H1 (cell line): ENCODE measurements around the gene KLHL35. TPM values are rescaled to one million over a fixed set of nuclear protein-coding genes. Genes with fewer than 3 reads are reported as not detected.

Experiments
- CTCF ChIA-PET: fragments of 300-600 bp; sonication (Branson Sonifier 250); formaldehyde crosslinking; loops from one replicate; lab custom pipeline; 2021; ENCODE audit not compliant: partially characterized antibody; lab: Charles Lee
- POLR2A ChIA-PET: fragments of 300-600 bp; sonication (Branson Sonifier 250); formaldehyde crosslinking; loops from one replicate; lab custom pipeline; 2021; ENCODE audit warnings: inconsistent platforms; ENCODE audit not compliant: partially characterized antibody; lab: Charles Lee
- DNase-seq, 2 experiments: peaks; one replicate each; pipeline versions ENCODE4 v3.0.0 to v3.0.0-alpha.2; 2010 to 2022; ENCODE audit warnings: low spot score in 2 of 2, low read depth in 1 of 2, mixed read lengths in 1 of 2
- FAIRE-seq: peaks from 2 replicates; lab custom pipeline; 2011; peaks lifted over from hg19 to GRCh38; lab: Jason Lieb, UNC
- H2AFZ ChIP-seq: 2 replicates; pipeline ENCODE4 v1.8.1; 2012; ENCODE audit warnings: low read length, inconsistent platforms
- H2AK5ac ChIP-seq: 2 replicates; pipeline ENCODE4 v1.6.1; 2013; ENCODE audit warnings: low read depth, low read length
- H2BK120ac ChIP-seq: replicated peaks from 2 replicates; pipeline ENCODE3; 2013; ENCODE audit warnings: low read depth, low read length, inconsistent platforms
- H2BK12ac ChIP-seq: 2 replicates; pipeline ENCODE4 v1.6.1; 2013; ENCODE audit warnings: low read depth, low read length
- H2BK15ac ChIP-seq: 2 replicates; pipeline ENCODE4 v1.6.1; 2013; ENCODE audit warnings: low read length
- H2BK20ac ChIP-seq: 2 replicates; pipeline ENCODE4 v1.6.1; 2013; ENCODE audit warnings: low read length
- H2BK5ac ChIP-seq: 2 replicates; pipeline ENCODE4 v1.6.1; 2013; ENCODE audit warnings: low read depth, low read length
- H3K14ac ChIP-seq: 2 replicates; pipeline ENCODE4 v1.6.1; 2013; ENCODE audit warnings: inconsistent platforms; ENCODE audit not compliant: insufficient read length
- H3K18ac ChIP-seq: 2 replicates; pipeline ENCODE4 v1.6.1; 2013; ENCODE audit warnings: low read length; ENCODE audit errors: extremely low read depth
- H3K23ac ChIP-seq: 2 replicates; pipeline ENCODE4 v1.6.1; 2013; ENCODE audit warnings: inconsistent platforms; ENCODE audit not compliant: insufficient read length
- H3K23me2 ChIP-seq: 2 replicates; pipeline ENCODE4 v1.6.1; 2013; ENCODE audit warnings: low read depth, low read length
- H3K27ac ChIP-seq: 2 replicates; pipeline ENCODE4 v1.6.1; 2011; ENCODE audit warnings: low read depth, low read length, inconsistent platforms
- H3K27me3 ChIP-seq, 4 experiments: replicated peaks in 1 of 4; 1 replicate in 1 of 4; 2 replicates in 3 of 4; pipeline versions ENCODE4 v1.6.1 to v1.8.1; 2011 to 2013; ENCODE audit warnings: low read length in 3 of 4, mild to moderate bottlenecking in 3 of 4, inconsistent platforms in 2 of 4, mixed read lengths in 2 of 4, moderate library complexity in 1 of 4; ENCODE audit not compliant: control insufficient read depth in 3 of 4, insufficient read depth in 3 of 4; ENCODE audit errors: extremely low read depth in 1 of 4
- H3K36me3 ChIP-seq, 4 experiments: 2 replicates each; pipeline versions ENCODE4 v1.6.1 to v1.8.1; 2011 to 2013; ENCODE audit warnings: mild to moderate bottlenecking in 4 of 4, low read length in 3 of 4, moderate library complexity in 2 of 4, control low read depth in 1 of 4, inconsistent platforms in 1 of 4; ENCODE audit not compliant: insufficient read depth in 4 of 4, control insufficient read depth in 2 of 4
- H3K4ac ChIP-seq: replicated peaks from 2 replicates; pipeline ENCODE3; 2013; ENCODE audit warnings: low read length, low read depth, mixed read lengths, inconsistent platforms; ENCODE audit not compliant: insufficient read length
- H3K4me1 ChIP-seq, 4 experiments: replicated peaks in 1 of 4; 1 replicate in 1 of 4; 2 replicates in 3 of 4; pipeline versions ENCODE4 v1.6.1 to v1.8.1; 2011 to 2013; ENCODE audit warnings: low read length in 3 of 4, inconsistent platforms in 2 of 4, mixed read lengths in 1 of 4; ENCODE audit not compliant: insufficient read depth in 4 of 4, control insufficient read depth in 3 of 4
- H3K4me2 ChIP-seq, 2 experiments: 2 replicates each; pipeline versions ENCODE4 v1.6.1 to v1.8.1; 2011 to 2013; ENCODE audit warnings: low read depth in 2 of 2, low read length in 2 of 2, control low read depth in 1 of 2, inconsistent platforms in 1 of 2, mild to moderate bottlenecking in 1 of 2; ENCODE audit not compliant: insufficient read depth in 1 of 2
- H3K4me3 ChIP-seq, 4 experiments: fragments of 200-600, 300-600 bp in 1 of 4; sonication (generic), shearing (Covaris generic), sonication (Bioruptor Twin) in 1 of 4; 2 replicates each; pipeline versions ENCODE4 v1.5.1 to v1.8.1; 2011 to 2016; ENCODE audit warnings: low read length in 4 of 4, low read depth in 3 of 4, control low read depth in 2 of 4, inconsistent platforms in 2 of 4, mild to moderate bottlenecking in 2 of 4, mixed read lengths in 1 of 4, moderate library complexity in 1 of 4; ENCODE audit not compliant: insufficient read depth in 2 of 4; ENCODE audit errors: extremely low read depth in 1 of 4
- H3K56ac ChIP-seq: replicated peaks from 2 replicates; pipeline ENCODE3; 2013; ENCODE audit warnings: low read depth, mild to moderate bottlenecking, mixed read lengths, low read length, inconsistent platforms; ENCODE audit not compliant: insufficient read length
- H3K79me1 ChIP-seq: 2 replicates; pipeline ENCODE4 v1.6.1; 2013; ENCODE audit warnings: low read depth, low read length, control low read depth
- H3K79me2 ChIP-seq, 2 experiments: 2 replicates each; pipeline versions ENCODE4 v1.6.1 to v1.8.1; 2012 to 2013; ENCODE audit warnings: low read length in 2 of 2, mild to moderate bottlenecking in 2 of 2, inconsistent platforms in 1 of 2; ENCODE audit not compliant: insufficient read depth in 2 of 2, control insufficient read depth in 1 of 2
- H3K9ac ChIP-seq, 4 experiments: replicated peaks in 1 of 4; 1 replicate in 1 of 4; 2 replicates in 3 of 4; pipeline versions ENCODE4 v1.6.1 to v1.8.1; 2011 to 2013; ENCODE audit warnings: low read depth in 3 of 4, low read length in 3 of 4, control low read depth in 2 of 4, mild to moderate bottlenecking in 2 of 4, moderate library complexity in 2 of 4, inconsistent platforms in 1 of 4; ENCODE audit errors: extremely low read depth in 1 of 4
- H3K9me3 ChIP-seq, 2 experiments: 2 replicates each; pipeline versions ENCODE4 v1.6.1 to v1.8.1; 2012 to 2013; ENCODE audit warnings: mild to moderate bottlenecking in 2 of 2, moderate library complexity in 2 of 2, control low read depth in 1 of 2, inconsistent platforms in 1 of 2, low read depth in 1 of 2, low read length in 1 of 2, mixed read lengths in 1 of 2; ENCODE audit not compliant: insufficient read depth in 2 of 2
- H4K20me1 ChIP-seq, 2 experiments: replicated peaks in 1 of 2; 2 replicates each; pipeline versions ENCODE3 to v1.8.1; 2011 to 2013; ENCODE audit warnings: inconsistent platforms in 2 of 2, low read length in 2 of 2, mild to moderate bottlenecking in 1 of 2; ENCODE audit not compliant: insufficient read depth in 2 of 2, control insufficient read depth in 1 of 2
- H4K5ac ChIP-seq: 2 replicates; pipeline ENCODE4 v1.6.1; 2013; ENCODE audit warnings: low read length, low read depth, mixed read lengths, inconsistent platforms; ENCODE audit not compliant: insufficient read length
- H4K8ac ChIP-seq: 2 replicates; pipeline ENCODE4 v1.8.0; 2013; ENCODE audit warnings: mild to moderate bottlenecking, moderate library complexity, low read length, inconsistent platforms; ENCODE audit not compliant: insufficient read depth; ENCODE audit errors: extremely low read depth
- H4K91ac ChIP-seq: replicated peaks from 2 replicates; pipeline ENCODE3; 2013; ENCODE audit warnings: low read length, mixed read lengths, inconsistent platforms; ENCODE audit not compliant: insufficient read length
- CBX8 ChIP-seq: fragments of 300-800, 300-1000 bp; sonication (generic); IDR thresholded peaks from 2 replicates; pipeline ENCODE4 v1.7.1; 2016; ENCODE audit warnings: low read depth, low read length, borderline replicate concordance
- KDM4A ChIP-seq: IDR thresholded peaks from one replicate; pipeline ENCODE4 v1.7.1; 2012; ENCODE audit warnings: low read depth, mild to moderate bottlenecking, moderate library complexity, low read length, inconsistent platforms; ENCODE audit not compliant: severe bottlenecking
- MAFK ChIP-seq: IDR thresholded peaks from 2 replicates; pipeline ENCODE4 v1.6.1; 2012; ENCODE audit warnings: low read depth, mild to moderate bottlenecking, improper control_type of control experiment, low read length
- RAD21 ChIP-seq, 2 experiments: IDR thresholded peaks in 1 of 2; conservative IDR thresholded peaks in 1 of 2; 2 replicates each; pipeline ENCODE4 v1.6.1; 2011; ENCODE audit warnings: low read depth in 2 of 2, low read length in 2 of 2, improper control_type of control experiment in 1 of 2, inconsistent platforms in 1 of 2, mild to moderate bottlenecking in 1 of 2, moderate library complexity in 1 of 2
- TAF1 ChIP-seq: IDR thresholded peaks from 2 replicates; pipeline ENCODE4 v1.6.1; 2011; ENCODE audit warnings: mild to moderate bottlenecking, low read depth, low read length
- WGBS, 2 experiments: shearing (Covaris generic) in 1 of 2; methylation state at CpG; one replicate each; pipeline versions ENCODE4 v1.1.6 to v1.1.7; 2013 to 2015; ENCODE audit warnings: low lambda C conversion rate in 2 of 2, mixed read lengths in 2 of 2, inconsistent platforms in 1 of 2, low coverage in 1 of 2, missing lambda C conversion rate in 1 of 2; ENCODE audit not compliant: insufficient replicate concordance in 2 of 2, insufficient coverage in 1 of 2, insufficient read length in 1 of 2; ENCODE audit errors: extremely low coverage in 1 of 2, missing lambda C conversion rate in 1 of 2; 5-methylcytosine and 5-hydroxymethylcytosine counted together
- polyA plus RNA-seq, 7 experiments: library from polyadenylated mRNA; depleted of rRNA in 3 of 7; stranded (reverse) in 5 of 7; unstranded in 2 of 7; fragments of >200 nt in 5 of 7; fragments of 200-250 nt in 2 of 7; gene quantifications; 1 replicate in 5 of 7; 2 replicates in 1 of 7; 4 replicates in 1 of 7; pipeline versions ENCODE4 v1.2.1 to v1.2.3, GENCODE V29; 2011 to 2013; ENCODE audit warnings: missing spikeins in 2 of 7, mixed read lengths in 2 of 7
- total RNA-seq: library from RNA; stranded (reverse); fragmentation: NEBNext Ultra II Directional; extraction: Animal tissue kit (Norgen Biotek cat#: 25700); gene quantifications from 2 replicates; pipeline ENCODE4 v1.2.1, GENCODE V29; 2021

Gene KLHL35
- total and polyA plus RNA-seq, 2 of the 8 experiments (the other 6 are each of a cell fraction or from before 2014, with no cell fraction given): 0.35 to 0.41 TPM

GRCh38 chr11:75481922-75482606 lies 49.1 kb upstream of the KLHL35 start:
- 91% methylated on average over 10 of the region's 12 CpGs; no CpG with 5 or more reads in 1 of the 2 experiments for WGBS, 2 experiments
- Histone ChIP-seq H3K4me1 (no peaks in the 10 kb centered on the region; a peak in 1 of 7 replicates), H3K4ac (no peak overlapping the region), H3K27me3 (no peaks in the 10 kb centered on the region), H4K5ac (no peak overlapping the region), H3K4me3 (no peak overlapping the region), H3K23ac (no peak overlapping the region), H2BK15ac (no peak overlapping the region), H3K9ac (no peak overlapping the region), H4K91ac (no peak overlapping the region), H3K9me3 (no peaks in the 10 kb centered on the region), H2AK5ac (no peak overlapping the region), H2BK120ac (no peak overlapping the region), H2BK12ac (no peak overlapping the region), H2BK20ac (no peak overlapping the region)
- DNase-seq: no peak
- CTCF ChIA-PET: interaction anchor here (0.5 to 21.4 kb wide), 9 partner anchors 9 to 114 kb away, joined by 3 to 176 read pairs (median 3); partner anchors contain the start of gene GDPD5
- TF ChIP-seq MAFK: no peak
- no peak for TF ChIP-seq RAD21 (IDR thresholded peaks at IDR 0.05 in 1 of 2, conservative IDR thresholded peaks at IDR 0.05 in 1 of 2; ENCODE audit: low read depth in 2 of 2, low read length in 2 of 2)
- TF ChIP-seq CBX8: no peak
- no peak for TF ChIP-seq KDM4A
- TF ChIP-seq TAF1: no peak
- TF ChIP-seq, all 59 proteins: peak for 0
- no peak overlapping the region for H4K8ac ChIP-seq
- POLR2A ChIA-PET: interaction anchor here (1.0 kb wide), 1 partner anchor 93 kb away, joined by 3 read pairs; no protein-coding TSS in a partner anchor
- H3K56ac ChIP-seq: no peak overlapping the region
- H2BK5ac ChIP-seq: no peak overlapping the region
- no peak overlapping the region for H3K18ac ChIP-seq
- H3K79me1 ChIP-seq: no peaks in the 10 kb centered on the region; the same call in 1 of the 2 replicates
- H2AFZ ChIP-seq: no peak overlapping the region
- no peaks in the 10 kb centered on the region for H4K20me1 ChIP-seq
- H3K4me2 ChIP-seq: no peak overlapping the region
- H3K79me2 ChIP-seq: no peaks in the 10 kb centered on the region
- H3K27ac ChIP-seq: no peak overlapping the region
- H3K36me3 ChIP-seq: no peaks in the 10 kb centered on the region
- no peak for FAIRE-seq
- no peak overlapping the region for H3K14ac ChIP-seq
- H3K23me2 ChIP-seq: no peaks in the 10 kb centered on the region
